ENCODE data around the gene XAGE3.
"Not testable (repeated sequence)": the region's sequence is repeated elsewhere in the genome, so short reads cannot be mapped to it uniquely, and the experiment has no call there.

The XAGE3 gene, protein sequence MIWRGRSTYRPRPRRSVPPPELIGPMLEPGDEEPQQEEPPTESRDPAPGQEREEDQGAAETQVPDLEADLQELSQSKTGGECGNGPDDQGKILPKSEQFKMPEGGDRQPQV

DNA sequence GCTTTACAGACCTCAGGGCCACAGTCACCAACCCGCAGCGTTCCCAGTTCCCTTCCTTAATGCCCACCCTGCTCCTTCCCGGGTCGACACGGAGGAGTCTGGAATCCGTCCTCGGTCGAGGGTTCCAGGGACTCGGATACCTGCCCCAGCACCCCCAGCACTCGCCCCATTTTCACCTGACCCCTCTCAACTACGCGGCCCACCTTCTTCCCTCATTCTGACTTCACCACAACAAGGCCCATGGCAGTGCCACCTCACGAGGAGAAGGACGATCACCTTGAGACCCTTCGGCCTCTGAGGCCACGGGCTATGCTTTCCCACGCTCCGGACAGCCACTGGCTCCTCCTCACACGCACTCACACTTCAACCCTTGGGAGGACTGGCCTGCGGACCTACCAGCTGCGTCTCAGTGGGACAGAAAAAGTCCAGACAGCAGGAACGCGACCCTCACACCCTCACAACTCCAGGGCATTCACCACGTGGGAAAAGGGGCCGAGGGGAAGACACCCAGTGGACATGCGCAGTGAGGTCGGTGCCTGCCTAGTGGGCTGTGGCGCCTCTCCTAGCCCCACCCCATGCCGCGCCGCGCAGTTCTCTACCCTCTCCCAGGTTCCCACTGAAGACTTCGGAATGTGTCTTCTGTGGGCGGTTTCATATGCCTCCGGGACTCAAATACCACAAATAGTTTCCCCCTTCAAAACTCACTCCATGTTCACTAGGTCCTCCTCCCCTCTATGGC lies at the start of gene XAGE3:
Gene XAGE3, minus strand, starts transcription at position 474 of the 739 bp plus-strand sequence. CDS start 950 bp downstream, outside the sequence.
- DNase-seq (ENCODE audit: low read depth in 2 of 2, low spot score in 1 of 2): no peak

DNA sequence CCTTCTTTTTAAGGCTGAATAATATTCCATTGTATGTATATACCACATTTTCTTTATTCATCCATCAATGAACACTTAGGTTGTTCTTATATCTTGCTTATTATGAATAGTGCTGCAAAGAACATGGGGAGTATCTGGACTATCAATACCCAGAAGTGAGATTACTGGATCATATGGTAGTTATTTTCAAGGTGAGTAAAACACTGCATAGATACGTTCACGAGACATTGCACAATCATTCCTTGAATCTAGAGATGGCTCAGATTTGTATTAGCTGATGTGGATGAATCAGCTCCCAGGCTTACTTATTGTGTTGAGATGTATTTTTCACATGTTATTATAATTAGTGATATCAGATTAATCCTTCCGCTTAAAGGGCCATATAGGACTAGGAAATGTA lies 46.8 kb upstream of the XAGE3 start:
- DNase-seq (ENCODE audit: low read depth in 2 of 2, low spot score in 1 of 2): not testable (repeated sequence)

DNA sequence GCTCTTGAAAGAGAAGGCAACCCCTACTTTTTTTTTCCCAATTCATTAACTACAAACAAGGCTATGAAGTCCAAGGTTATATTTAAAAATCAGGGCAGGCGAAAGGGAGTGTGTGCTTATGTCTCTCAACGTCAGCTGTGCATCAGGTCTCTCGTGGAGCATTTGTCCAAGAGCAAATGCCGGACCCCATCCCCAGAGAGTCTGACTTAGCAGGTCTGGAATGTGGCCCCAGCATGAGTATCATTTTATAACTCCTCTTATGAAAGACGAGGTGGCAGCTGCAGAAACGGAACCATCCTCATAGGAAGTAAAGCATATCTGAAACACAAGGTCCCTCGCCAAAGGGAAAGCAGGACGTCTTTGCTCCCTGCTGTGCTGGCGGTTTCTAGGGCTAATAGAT lies 45.8 kb upstream of the XAGE3 start:
- DNase-seq (ENCODE audit: low read depth in 2 of 2, low spot score in 1 of 2): not testable (repeated sequence)

GRCh38 chrX:52909313-52909969 lies 41.6 kb upstream of the XAGE3 start:
- DNase-seq (ENCODE audit: low read depth in 2 of 2, low spot score in 1 of 2): not testable (repeated sequence)

GRCh38 chrX:52907900-52908299 lies 40.0 kb upstream of the XAGE3 start:
- DNase-seq (ENCODE audit: low read depth in 2 of 2, low spot score in 1 of 2): not testable (repeated sequence)

- not testable (repeated sequence) for DNase-seq (ENCODE audit: low read depth in 2 of 2, low spot score in 1 of 2)
These were observed 39.3 kb upstream of the XAGE3 start for GRCh38 chrX:52907137-52907536.

DNA sequence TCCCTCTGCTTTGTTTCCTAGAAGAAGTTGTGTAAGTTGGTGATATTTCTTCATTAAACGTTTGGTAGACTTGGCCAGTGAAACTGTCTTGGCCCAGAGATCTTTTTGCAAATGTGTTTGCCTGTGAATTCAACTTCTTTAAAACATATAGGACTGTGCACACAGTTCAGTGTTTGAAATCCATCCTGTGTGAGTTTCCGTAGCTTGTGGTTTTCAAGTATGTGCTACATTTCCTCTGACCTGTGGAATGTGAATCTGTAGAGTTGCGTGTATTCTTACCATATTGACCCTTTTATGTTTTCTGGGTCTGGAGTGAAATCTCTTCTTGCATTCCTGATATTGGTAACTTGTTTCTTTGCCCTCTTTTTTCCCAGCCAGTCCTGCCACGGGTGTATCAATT lies 38.2 kb upstream of the XAGE3 start:
- DNase-seq (ENCODE audit: low read depth in 2 of 2, low spot score in 1 of 2): not testable (repeated sequence)

DNA sequence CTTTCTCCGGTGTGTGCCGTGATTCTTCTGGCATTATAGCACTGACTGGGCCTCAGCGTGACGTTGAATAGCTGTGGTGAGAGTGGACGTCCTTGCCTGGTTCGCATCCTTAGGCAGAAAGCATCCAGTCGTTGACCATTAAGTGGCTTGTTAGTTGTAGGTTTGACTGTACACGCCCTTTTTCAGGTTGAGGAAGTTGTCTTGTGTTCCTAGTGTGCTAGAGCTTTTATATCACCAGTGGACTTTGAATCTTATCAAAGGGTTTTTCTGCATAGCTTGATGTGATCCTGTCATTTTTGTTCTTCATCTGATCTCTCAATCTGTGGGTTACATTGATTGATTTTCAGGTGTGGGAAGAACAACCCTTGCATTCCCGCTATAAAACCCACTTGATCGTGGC lies 37.6 kb upstream of the XAGE3 start:
- DNase-seq (ENCODE audit: low read depth in 2 of 2, low spot score in 1 of 2): not testable (repeated sequence)

- not testable (repeated sequence) for DNase-seq (ENCODE audit: low read depth in 2 of 2, low spot score in 1 of 2)
These were observed 29.2 kb upstream of the XAGE3 start, which contains the start of gene FAM156B for GRCh38 chrX:52896855-52897709. TSS of gene FAM156B (plus strand) at chrX:52897330. CDS start at chrX:52907226, 9,896 bp downstream.

DNA sequence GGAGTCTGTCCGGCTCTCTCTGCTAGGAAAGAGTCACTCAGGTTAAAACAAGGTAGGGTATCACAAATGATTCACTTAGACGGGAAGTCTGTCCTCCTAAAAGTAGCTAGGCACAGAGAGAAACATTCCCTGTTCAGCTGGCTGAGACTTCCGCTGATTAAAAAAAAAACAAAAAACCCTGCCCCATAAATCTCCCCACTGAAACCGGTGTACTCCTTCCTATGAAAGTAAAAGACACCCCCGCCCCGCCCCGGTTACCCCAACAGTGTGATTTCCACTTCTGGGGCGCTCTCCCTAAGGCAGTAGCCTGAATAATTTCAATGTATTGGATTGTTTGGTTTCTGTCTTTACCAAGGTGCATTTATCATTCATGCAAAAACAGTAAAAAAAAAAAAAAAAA lies 28.6 kb upstream of the XAGE3 start:
- not testable (repeated sequence) for DNase-seq (ENCODE audit: low read depth in 2 of 2, low spot score in 1 of 2)

- not testable (repeated sequence) for DNase-seq (ENCODE audit: low read depth in 2 of 2, low spot score in 1 of 2)
These were observed 20.2 kb upstream of the XAGE3 start for GRCh38 chrX:52888090-52888489.

- not testable (repeated sequence) for DNase-seq (ENCODE audit: low read depth in 2 of 2, low spot score in 1 of 2)
These were observed 19.6 kb upstream of the XAGE3 start for GRCh38 chrX:52887459-52887858.

DNA sequence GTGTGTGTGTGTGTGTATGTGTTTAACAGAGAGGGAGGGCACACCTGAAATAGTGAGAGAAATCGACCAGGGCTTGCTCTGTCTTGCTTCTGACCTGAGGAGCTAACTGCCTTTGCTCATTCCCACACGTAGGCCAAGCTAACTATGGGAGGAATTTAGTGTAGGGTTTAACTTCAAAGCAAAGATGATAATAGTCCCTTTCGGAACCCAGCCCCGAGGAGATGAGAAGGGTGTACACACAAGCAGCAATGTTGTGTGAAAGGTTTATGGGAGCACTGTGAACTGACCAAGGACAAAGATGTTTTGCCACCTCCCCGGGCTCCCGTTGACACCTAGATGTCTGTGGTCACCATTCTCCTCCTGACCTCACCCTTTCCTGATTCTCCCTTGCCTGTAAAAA lies 8.5 kb upstream of the XAGE3 start:
- not testable (repeated sequence) for DNase-seq (ENCODE audit: low read depth in 2 of 2, low spot score in 1 of 2)

- DNase-seq (ENCODE audit: low read depth in 2 of 2, low spot score in 1 of 2): not testable (repeated sequence)
These were observed 7.6 kb upstream of the XAGE3 start for GRCh38 chrX:52875436-52875835.

GRCh38 chrX:52874661-52875060 lies 6.8 kb upstream of the XAGE3 start:
- no peak for DNase-seq (ENCODE audit: low read depth in 2 of 2, low spot score in 1 of 2)

GRCh38 chrX:52873825-52874224 lies 5.9 kb upstream of the XAGE3 start:
- DNase-seq (ENCODE audit: low read depth in 2 of 2, low spot score in 1 of 2): not testable (repeated sequence)

GRCh38 chrX:52870046-52870445 lies 2.2 kb upstream of the XAGE3 start:
- DNase-seq (ENCODE audit: low read depth in 2 of 2, low spot score in 1 of 2): no peak

- no peak for DNase-seq (ENCODE audit: low read depth in 2 of 2, low spot score in 1 of 2)
These were observed 2.4 kb downstream of the XAGE3 start for GRCh38 chrX:52865343-52865998.

DNA sequence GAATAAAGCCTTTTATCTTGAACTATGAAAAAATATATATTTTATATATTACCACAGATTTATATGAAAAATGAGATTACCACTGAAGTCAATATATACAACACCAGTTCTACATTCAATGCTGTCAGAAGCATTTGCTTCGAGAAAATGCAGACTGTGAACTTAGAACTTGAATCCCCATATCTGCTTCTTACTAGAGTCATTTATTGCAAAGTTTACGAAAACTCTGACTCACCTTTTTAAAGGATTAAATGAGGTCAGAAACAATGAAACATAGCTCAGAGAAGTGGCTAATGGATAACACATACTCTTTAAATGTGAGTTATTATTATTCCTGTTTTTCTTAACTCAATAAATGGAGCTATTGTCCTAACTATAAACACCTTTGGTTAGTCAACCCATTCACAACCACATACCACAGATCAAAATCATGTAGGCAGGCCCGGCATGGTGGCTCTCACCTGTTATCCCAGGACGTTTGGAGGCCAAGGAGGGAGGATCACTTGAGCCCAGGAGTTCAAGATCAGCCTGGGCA lies 10.8 kb downstream of the XAGE3 start:
- DNase-seq (ENCODE audit: low read depth in 2 of 2, low spot score in 1 of 2): not testable (repeated sequence)

DNA sequence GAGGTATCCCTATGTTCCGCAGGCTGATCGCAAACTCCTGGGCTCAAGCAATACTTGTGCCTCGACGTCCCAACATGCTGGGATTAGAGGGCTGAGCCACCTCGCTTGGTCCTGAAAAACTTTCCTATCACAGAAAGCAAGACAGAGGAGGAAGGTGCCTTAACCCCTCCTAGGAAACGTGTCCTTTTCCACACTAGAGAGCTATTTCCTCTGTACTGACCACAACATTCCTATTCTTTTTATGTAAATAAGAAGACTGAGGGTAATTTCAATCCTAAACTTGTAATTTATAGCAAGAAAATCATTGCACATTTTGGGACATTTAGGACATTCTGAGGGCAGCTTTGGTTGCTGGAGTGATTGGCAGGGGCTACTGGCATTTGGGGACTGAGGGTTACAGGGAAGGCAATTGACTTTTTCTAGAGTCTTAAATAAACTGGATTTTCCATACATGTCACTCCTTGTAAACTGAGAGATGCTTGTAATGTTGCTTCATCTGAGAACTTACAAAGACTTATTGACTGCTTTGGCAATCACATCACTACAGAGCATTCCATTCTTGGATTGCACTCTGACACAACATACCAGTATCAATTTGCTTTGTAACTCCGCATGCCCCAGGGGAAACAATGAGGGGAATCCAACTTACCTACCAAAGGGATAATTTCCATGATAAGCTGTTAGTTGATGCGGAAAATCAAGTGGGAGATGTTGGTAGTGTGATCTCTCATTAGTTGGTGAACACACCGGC lies 15.6 kb downstream of the XAGE3 start:
- no peak for DNase-seq (ENCODE audit: low read depth in 2 of 2, low spot score in 1 of 2)
